BLaER1 (cell line): Measurements from ENCODE around the gene PSMD1.

Experiments used
- H3K27ac ChIP-seq: shearing (Covaris generic); formaldehyde crosslinking; 2 replicates; pipeline ENCODE4 v1.8.1; 2022
- H3K27me3 ChIP-seq: shearing (Covaris generic); formaldehyde crosslinking; 2 replicates; pipeline ENCODE4 v1.8.1; 2022
- H3K36me3 ChIP-seq: shearing (Covaris generic); formaldehyde crosslinking; 2 replicates; pipeline ENCODE4 v1.8.1; 2022
- H3K4me1 ChIP-seq: shearing (Covaris generic); formaldehyde crosslinking; 2 replicates; pipeline ENCODE4 v1.8.1; 2022
- H3K4me2 ChIP-seq: shearing (Covaris generic); formaldehyde crosslinking; 2 replicates; pipeline ENCODE4 v1.8.1; 2022
- H3K4me3 ChIP-seq: shearing (Covaris generic); formaldehyde crosslinking; 2 replicates; pipeline ENCODE4 v1.8.1; 2022
- H3K9ac ChIP-seq: shearing (Covaris generic); formaldehyde crosslinking; 2 replicates; pipeline ENCODE4 v1.8.1; 2022
- H3K9me3 ChIP-seq: shearing (Covaris generic); formaldehyde crosslinking; 2 replicates; pipeline ENCODE4 v1.8.1; 2022
- H4K20me1 ChIP-seq: shearing (Covaris generic); formaldehyde crosslinking; 2 replicates; pipeline ENCODE4 v1.8.1; 2022
- Cebpa-rat ChIP-seq: shearing (Covaris generic); IDR thresholded peaks from 2 replicates; pipeline ENCODE4 v1.8.1; 2022

Gene PSMD1

GRCh38 chr2:231104115-231104713 is 47.5 kb downstream of the PSMD1 start:
- H3K36me3 ChIP-seq = peaks cover 52% of the 10 kb centered on the region
- H3K4me3 ChIP-seq = no peak overlapping the region
- no peak for TF ChIP-seq Cebpa-rat
- no peak overlapping the region for H3K27ac ChIP-seq
- H3K4me2 ChIP-seq = no peak overlapping the region
- H3K9me3 ChIP-seq = peaks cover 18% of the 10 kb centered on the region
- H3K4me1 ChIP-seq = no peaks in the 10 kb centered on the region
- no peaks in the 10 kb centered on the region for H4K20me1 ChIP-seq
- no peak overlapping the region for H3K9ac ChIP-seq
- H3K27me3 ChIP-seq = no peaks in the 10 kb centered on the region

GRCh38 chr2:231110551-231110950 is 53.9 kb downstream of the PSMD1 start:
- H3K36me3 ChIP-seq = peaks cover 47% of the 10 kb centered on the region
- H3K27ac ChIP-seq = no peak overlapping the region
- no peak for TF ChIP-seq Cebpa-rat

GRCh38 chr2:231111987-231112386 is 55.3 kb downstream of the PSMD1 start:
- Histone ChIP-seq H3K27me3 (no peaks in the 10 kb centered on the region), H3K27ac (no peak overlapping the region), H3K4me2 (no peak overlapping the region), H3K4me3 (no peak overlapping the region), H3K9me3 (no peaks in the 10 kb centered on the region), H3K36me3 (peaks cover 42% of the 10 kb centered on the region), H3K4me1 (no peaks in the 10 kb centered on the region), H4K20me1 (no peaks in the 10 kb centered on the region), H3K9ac (no peak overlapping the region)
- no peak for TF ChIP-seq Cebpa-rat

More at GRCh38 chr2:231110551-231110950, 53.9 kb downstream of the PSMD1 start:
- Histone ChIP-seq H3K9me3 (no peaks in the 10 kb centered on the region), H3K4me1 (no peaks in the 10 kb centered on the region), H3K4me2 (no peak overlapping the region), H3K27me3 (no peaks in the 10 kb centered on the region), H3K9ac (no peak overlapping the region), H3K4me3 (no peak overlapping the region), H4K20me1 (no peaks in the 10 kb centered on the region)

GRCh38 chr2:231113489-231113888 is 56.8 kb downstream of the PSMD1 start:
- no peaks in the 10 kb centered on the region for H3K4me1 ChIP-seq
- no peak overlapping the region for H3K4me3 ChIP-seq
- no peaks in the 10 kb centered on the region for H3K9me3 ChIP-seq
- no peaks in the 10 kb centered on the region for H3K27me3 ChIP-seq
- no peak for TF ChIP-seq Cebpa-rat
- peaks cover 33% of the 10 kb centered on the region for H3K36me3 ChIP-seq
- no peak overlapping the region for H3K9ac ChIP-seq
- H3K4me2 ChIP-seq = no peak overlapping the region
- H4K20me1 ChIP-seq = no peaks in the 10 kb centered on the region
- no peak overlapping the region for H3K27ac ChIP-seq

- Histone ChIP-seq H3K4me1 (no peaks in the 10 kb centered on the region), H4K20me1 (no peaks in the 10 kb centered on the region), H3K4me2 (no peak overlapping the region), H3K9me3 (no peaks in the 10 kb centered on the region), H3K36me3 (0 out of 2 replicates have a peak, but pooled peaks cover 12% of the 10 kb centered on the region), H3K9ac (no peak overlapping the region), H3K27ac (no peak overlapping the region), H3K4me3 (no peak overlapping the region), H3K27me3 (no peaks in the 10 kb centered on the region)
- no peak for TF ChIP-seq Cebpa-rat
Observed at GRCh38 chr2:231115651-231116050, 59.0 kb downstream of the PSMD1 start.

GRCh38 chr2:231117148-231117547 is 60.5 kb downstream of the PSMD1 start:
- no peak overlapping the region for H3K9ac ChIP-seq
- H3K4me1 ChIP-seq = no peaks in the 10 kb centered on the region
- H4K20me1 ChIP-seq = no peaks in the 10 kb centered on the region
- H3K27ac ChIP-seq = no peak overlapping the region
- no peaks in the 10 kb centered on the region for H3K27me3 ChIP-seq
- no peak overlapping the region for H3K4me3 ChIP-seq
- H3K36me3 ChIP-seq = 0 out of 2 replicates have a peak, but pooled peaks cover 10% of the 10 kb centered on the region
- H3K9me3 ChIP-seq = no peaks in the 10 kb centered on the region
- no peak overlapping the region for H3K4me2 ChIP-seq
- no peak for TF ChIP-seq Cebpa-rat

GRCh38 chr2:231117922-231118613 is 61.4 kb downstream of the PSMD1 start:
- H3K9me3 ChIP-seq = no peaks in the 10 kb centered on the region
- TF ChIP-seq Cebpa-rat = no peak
- no peak overlapping the region for H3K4me3 ChIP-seq
- H3K4me2 ChIP-seq = no peak overlapping the region
- H3K27ac ChIP-seq = no peak overlapping the region
- no peaks in the 10 kb centered on the region for H4K20me1 ChIP-seq
- H3K4me1 ChIP-seq = no peaks in the 10 kb centered on the region
- no peaks in the 10 kb centered on the region for H3K27me3 ChIP-seq
- no peak overlapping the region for H3K9ac ChIP-seq
- 0 out of 2 replicates have a peak, but pooled peaks cover under 1% of the 10 kb centered on the region for H3K36me3 ChIP-seq

- no peak overlapping the region for H3K4me3 ChIP-seq
- H3K9me3 ChIP-seq = no peaks in the 10 kb centered on the region
- H3K9ac ChIP-seq = no peak overlapping the region
- H3K4me1 ChIP-seq = no peaks in the 10 kb centered on the region
- H3K36me3 ChIP-seq = no peaks in the 10 kb centered on the region
- H3K27ac ChIP-seq = no peak overlapping the region
- no peak overlapping the region for H3K4me2 ChIP-seq
- no peak for TF ChIP-seq Cebpa-rat
- H3K27me3 ChIP-seq = no peaks in the 10 kb centered on the region
- no peaks in the 10 kb centered on the region for H4K20me1 ChIP-seq
Observed at GRCh38 chr2:231118614-231118942, 61.9 kb downstream of the PSMD1 start.

GRCh38 chr2:231123362-231123898 is 66.8 kb downstream of the PSMD1 start:
- Histone ChIP-seq H3K9ac (no peak overlapping the region), H3K4me2 (no peak overlapping the region)

GRCh38 chr2:231124838-231125568 is 68.3 kb downstream of the PSMD1 start, which contains the start of gene HTR2B:
Gene HTR2B, minus strand, starts transcription at chr2:231125042. Its CDS starts 1,278 bp downstream, at chr2:231123764.
- Histone ChIP-seq H3K27ac (no peak within 1 kb of the TSS), H4K20me1 (no peaks in the 10 kb centered on the region), H3K9ac (no peak within 1 kb of the TSS), H3K4me3 (no peak within 1 kb of the TSS), H3K4me1 (no peaks in the 10 kb centered on the region), H3K4me2 (no peak within 1 kb of the TSS), H3K9me3 (no peaks in the 10 kb centered on the region), H3K27me3 (no peaks in the 10 kb centered on the region), H3K36me3 (no peaks in the 10 kb centered on the region; the same call in 1 of the 2 replicates)
- TF ChIP-seq Cebpa-rat = no peak

More at GRCh38 chr2:231123362-231123898, 66.8 kb downstream of the PSMD1 start:
- TF ChIP-seq Cebpa-rat = no peak
- Histone ChIP-seq H3K27ac (no peak overlapping the region), H3K27me3 (no peaks in the 10 kb centered on the region), H3K9me3 (no peaks in the 10 kb centered on the region), H3K36me3 (no peaks in the 10 kb centered on the region; the same call in 1 of the 2 replicates), H4K20me1 (no peaks in the 10 kb centered on the region), H3K4me1 (no peaks in the 10 kb centered on the region), H3K4me3 (no peak overlapping the region)
